Stimulated activated naive CD8-positive, alpha-beta T cell treated with anti-CD3 and anti-CD28 coated beads, Interleukin-15, Interleukin-2, amounts not matched to agents 100 U/mL and 50 U/mL, for 24 hours (primary cell): Measurements from ENCODE around the gene TENT5C.

Experiments
- ATAC-seq: fragments of 150-1000 bp; cut with Tn5 transposase; one replicate; pipeline ENCODE4 v1.10.0; 2021
- DNase-seq: peaks from one replicate; pipeline ENCODE4 v3.0.0; 2021

TENT5C gene

DNA sequence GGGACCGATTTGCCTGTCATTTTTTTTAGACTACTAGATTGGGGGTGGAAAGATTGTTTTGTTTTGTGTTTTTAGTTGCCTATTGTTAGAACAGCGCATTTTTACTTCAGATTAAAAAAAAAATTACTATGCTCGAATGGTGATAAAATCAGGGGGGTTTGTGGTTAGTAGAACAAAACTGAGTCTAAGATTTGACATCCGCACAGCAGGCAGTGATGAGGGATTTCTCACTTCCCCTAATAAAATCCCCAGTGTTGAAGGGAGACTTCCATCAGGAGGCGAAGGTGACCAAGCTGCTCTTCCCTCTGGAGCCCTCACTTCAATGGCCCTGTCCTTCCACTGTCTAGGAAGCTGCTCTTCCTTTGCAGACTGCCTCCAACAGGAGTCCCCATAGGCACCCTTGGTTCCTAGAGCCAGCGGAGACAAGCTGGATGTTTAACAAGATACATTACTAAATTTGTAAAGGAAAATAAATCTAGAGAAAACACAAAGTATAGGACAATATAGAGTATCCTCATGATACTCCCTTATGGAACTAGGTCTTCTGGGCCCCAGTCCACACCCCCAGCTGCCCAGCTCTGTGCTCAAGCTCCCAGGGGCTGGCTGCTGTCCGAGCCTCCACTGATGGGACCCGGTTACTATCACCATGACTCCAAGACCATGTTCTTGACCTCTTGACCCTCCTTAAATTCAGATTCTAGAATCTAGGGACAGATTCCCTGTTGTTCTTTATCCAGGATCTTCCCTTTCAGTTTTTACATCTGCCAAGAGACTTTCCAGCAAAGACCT is 31.0 kb downstream of the TENT5C start:
- ATAC-seq (no peak), DNase-seq (no peak)

DNA sequence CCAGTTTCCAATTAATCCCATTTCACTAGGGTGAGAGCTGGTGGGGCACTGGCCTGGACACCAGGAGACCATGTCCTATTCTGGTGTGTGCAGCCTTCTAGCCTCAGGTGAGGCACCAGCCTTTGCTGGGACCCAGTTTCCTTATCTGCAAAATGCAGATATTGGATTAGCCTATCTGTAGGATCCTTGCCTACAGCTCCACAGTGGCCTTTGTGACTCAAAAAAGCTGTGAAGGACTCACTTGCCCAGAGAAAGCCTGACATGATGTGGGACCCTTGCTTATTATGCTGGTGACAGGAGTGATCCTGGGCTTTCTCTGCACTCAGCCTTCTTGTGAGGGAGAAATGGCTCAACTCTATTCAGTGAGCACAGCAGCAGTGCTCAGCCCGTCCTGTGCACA is 32.3 kb downstream of the TENT5C start:
- ATAC-seq (no peak), DNase-seq (no peak)

DNA sequence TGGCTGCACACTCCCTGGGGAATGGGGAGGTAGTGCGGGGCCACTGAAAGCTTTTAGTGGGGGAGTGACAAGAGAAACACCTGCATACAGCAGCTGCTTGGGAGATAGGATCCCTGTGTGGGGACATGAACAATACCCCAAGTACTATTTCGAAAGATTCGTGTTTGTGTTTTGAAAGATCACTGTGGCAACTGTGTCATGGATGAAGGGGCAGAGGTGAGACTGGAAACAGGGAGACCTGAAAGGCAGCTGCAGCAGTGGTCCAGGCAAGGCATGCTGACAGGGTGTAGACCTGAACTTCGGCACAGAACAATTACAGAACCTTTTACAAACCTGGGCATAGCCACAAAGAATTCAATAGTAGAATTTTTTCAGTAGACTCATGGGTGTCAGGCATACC is 32.9 kb downstream of the TENT5C start:
- ATAC-seq (no peak), DNase-seq (no peak)

DNA sequence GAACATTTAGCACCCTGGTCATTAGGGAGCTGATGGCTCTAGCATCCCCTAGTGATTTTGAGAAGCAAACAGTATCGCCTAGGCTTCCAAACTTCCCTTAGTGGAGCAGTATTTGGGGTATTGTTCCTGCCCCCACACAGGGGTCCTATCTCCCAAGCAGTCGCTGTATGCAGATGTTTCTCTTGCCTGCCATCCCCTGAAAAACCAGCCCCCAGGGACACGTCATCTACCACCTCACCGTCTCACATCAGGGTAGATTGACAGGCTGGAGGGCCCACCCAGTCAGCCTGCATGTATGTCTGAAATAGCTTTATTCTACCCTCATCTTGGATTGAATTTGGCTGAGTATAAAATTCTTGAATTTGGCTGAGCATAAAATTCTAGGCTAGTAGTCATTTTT is 33.9 kb downstream of the TENT5C start:
- ATAC-seq, result no peak
- DNase-seq, result no peak

DNA sequence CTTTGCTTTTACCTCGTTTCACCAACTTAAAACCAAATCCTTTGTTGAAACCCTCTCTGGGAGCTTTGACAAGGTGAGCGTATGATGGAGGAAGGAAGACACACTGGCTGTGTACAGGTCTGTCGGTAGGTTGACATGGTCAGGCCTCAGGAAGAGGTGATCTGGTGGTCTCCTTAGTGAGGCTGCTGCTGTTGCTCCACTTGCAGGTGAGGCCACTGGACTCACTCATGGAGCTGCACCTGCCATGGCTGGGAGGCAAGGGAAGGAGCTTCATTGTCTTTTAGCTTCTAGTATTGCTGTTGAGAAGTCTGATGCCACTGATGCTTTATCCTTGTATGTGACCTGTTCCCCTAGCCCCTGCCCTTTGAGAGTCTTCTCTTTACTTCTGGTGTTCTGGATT is 35.7 kb downstream of the TENT5C start:
- DNase-seq (no peak), ATAC-seq (no peak)

DNA sequence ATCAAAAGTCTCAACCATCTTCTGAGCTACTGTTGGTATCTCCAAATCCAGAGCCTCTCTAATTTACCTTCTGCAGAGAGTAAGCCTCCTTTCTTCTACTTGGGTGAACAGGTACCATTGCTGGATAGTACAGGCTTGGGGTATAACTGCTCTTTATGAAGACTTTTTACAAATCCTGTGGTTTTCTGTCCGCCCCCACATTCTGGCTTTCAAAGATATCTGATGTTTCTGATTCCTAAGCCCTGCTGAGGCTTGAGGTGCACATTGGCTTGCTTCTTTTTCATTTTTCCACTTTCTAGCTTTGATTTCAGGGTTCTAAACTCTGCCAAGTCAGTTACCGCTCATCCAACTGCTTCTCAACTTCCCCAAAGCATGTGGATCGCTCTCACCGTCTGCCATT is 37.1 kb downstream of the TENT5C start:
- peak; percentile 79 for ATAC-seq

DNA sequence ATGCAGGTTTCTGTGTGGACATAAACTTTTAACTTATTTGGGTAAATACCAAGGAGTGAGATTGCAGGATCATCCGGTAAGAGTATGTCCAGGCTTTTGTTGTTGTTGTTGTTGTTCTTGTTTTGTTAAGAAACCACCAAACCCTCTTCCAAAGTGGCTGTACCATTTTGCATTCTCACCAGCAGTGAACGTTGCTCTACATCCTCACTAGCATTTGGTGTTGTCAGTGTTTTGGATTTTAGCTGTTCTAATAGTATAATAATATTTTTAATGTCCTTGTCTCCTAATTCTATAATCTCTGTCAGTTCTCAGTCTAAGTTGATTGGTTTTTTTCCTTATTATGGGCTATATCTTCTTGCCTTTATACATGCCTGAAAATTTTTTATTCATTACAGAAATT is 37.8 kb downstream of the TENT5C start:
- DNase-seq (no peak), ATAC-seq (no peak)

More for the DNA sequence above, 37.1 kb downstream of the TENT5C start:
- DNase-seq, result no peak

DNA sequence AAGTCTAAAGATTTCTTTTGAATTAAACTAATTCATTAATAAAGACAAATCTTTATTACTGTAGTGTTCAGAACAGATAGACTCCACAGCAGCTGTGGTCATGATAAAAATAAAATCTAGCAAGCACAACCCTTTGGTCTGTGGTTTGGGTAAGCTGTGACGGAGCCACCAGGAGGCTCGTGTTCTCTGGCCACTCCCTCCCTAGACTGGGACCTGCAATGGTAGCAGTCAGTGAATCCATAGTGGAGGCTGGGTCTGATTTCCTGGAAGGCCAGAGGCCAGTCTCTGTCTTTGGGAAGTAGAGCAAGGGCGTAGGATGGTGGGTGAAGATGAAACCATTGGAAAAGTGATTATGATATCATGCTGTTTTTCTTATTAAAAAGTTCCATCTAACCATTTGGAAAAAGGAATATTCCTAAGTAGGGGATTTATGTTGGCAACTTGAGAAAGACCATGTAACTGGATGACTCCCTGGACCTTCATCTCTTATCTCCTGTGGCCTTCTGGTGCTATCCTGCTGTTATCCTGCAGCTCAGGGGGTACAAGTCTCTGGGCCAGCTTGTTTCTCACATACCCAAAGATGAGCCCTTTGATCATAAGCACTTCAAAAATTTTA is 39.0 kb downstream of the TENT5C start:
- DNase-seq (no peak), ATAC-seq (no peak)

DNA sequence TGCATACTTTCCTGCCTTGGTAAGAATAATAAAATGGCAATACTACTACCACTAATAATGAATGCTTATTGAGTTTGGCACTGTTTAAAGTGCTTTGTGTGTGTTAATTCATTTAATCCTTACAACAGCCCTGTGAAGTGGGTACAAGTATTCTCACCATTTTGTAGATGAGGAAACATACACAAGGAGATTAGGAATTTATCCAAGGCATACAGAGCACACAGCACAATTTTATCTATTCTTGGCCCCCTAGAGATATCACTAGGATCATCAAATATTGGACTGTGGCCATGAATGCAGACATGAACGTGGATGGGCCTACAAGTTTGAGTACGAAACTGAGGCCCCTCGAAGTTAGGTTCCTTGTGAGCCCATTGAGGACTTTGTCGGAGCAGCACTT is 39.5 kb downstream of the TENT5C start:
- DNase-seq (no peak), ATAC-seq (no peak)

DNA sequence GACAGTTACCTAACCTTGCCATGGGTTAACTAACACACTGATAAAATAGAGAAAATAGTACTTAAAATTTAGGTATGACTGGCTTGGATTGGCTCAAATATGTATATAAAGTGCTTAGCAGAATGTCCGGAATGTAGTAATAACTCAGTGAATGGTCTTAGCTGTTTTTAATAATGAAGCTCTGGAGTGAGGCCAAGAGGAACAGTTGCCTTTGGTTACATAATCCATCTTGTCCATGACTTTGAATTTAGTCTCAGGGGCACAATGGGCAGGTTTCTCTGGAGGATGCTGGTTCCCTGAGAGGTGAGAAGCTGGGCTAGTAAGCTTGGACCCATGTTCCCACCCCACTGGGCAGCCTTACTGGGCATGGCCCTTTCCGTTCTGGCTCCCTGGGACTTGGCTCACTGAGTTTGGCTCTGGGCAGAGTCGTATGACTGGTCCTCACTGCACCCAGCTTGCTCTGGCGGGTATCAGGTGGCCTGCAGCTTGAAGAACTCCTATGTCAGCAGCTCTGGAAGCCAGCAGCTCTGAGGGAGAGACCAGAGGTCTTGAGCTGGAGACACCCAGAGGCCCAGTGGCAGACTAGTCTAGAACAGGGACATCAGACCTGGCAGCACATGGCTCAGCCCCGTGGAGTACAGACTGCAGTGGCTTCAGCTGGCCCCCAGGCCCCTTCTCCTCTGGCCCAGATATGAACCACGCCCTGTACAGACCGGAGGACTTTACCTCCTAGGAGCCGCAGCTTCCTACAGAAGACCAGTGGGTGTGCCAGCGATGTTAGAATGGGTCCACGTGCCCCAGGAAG is 40.4 kb downstream of the TENT5C start:
- ATAC-seq (no peak), DNase-seq (no peak)

DNA sequence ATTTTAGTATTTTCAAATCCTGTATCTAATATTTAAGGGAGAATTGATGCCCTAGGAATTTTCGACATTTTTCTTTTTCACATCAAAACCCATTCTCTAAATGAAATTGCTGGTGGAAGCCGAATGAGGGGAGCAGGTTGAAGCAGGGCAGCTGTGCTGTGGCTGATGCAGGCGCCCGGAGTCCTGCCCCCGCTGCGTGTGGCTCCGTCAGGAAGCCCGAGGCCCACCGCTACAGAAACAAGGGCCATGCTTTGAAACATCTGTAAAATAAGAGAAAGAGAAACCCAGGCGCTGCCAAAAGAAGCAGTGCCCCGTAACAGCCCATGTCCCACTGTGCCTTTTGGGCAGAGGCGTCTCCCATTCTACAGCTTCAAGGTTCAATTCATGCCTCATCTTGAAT is 41.1 kb downstream of the TENT5C start:
- ATAC-seq (no peak), DNase-seq (no peak)

DNA sequence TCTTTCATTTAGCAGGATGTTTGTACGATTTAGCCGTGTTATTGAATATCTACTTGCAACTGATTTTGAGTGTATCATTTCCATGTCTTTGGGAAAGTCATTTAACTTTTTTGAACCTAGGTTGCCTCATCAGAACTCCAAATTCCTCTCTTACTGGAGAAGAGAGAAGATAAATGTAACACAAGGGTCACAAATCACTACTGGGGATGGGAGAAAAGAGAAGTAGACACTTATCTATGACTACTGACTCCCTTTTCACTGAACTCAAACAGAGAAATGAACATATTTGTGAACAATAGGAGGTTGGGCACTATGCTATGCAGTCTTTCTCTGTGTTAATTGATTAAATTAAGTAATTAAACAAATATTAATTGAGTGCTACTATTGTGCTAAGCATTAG is 42.2 kb downstream of the TENT5C start:
- DNase-seq (no peak), ATAC-seq (no peak)

DNA sequence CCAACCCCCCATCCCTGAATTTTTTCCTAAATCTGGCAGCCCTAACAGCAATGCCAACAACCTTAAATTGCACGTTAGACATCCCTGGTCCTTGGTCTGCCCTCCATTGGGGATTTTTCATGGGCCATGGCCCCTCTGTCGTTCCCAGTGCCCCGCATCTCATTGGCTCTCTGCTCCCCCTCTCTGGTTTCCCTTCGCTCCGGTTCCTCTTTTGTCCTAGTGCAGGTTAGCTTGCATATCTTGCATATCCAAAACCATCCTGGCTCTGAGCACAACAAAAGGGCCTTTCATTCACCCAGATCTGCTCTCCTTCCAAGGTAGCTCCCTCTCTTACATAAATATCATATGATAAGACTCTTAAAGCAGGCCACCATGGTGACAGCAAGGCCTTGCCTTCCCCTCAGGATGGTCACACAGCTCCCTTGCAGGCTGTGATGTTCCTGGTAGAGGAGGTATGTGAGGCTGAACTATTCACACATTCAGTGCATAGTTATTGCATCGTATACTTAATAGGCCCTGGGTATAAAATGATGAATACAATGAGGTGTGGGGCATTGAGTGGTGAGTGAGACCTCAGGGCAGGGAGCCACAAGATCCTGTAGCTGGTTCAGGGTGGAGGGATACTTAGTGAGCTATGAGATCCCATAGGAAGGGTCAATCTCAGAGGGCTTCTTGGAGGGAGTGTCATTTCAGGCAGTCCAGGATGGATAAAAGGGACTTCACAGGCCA is 45.2 kb downstream of the TENT5C start:
- no peak for ATAC-seq
- no peak for DNase-seq

DNA sequence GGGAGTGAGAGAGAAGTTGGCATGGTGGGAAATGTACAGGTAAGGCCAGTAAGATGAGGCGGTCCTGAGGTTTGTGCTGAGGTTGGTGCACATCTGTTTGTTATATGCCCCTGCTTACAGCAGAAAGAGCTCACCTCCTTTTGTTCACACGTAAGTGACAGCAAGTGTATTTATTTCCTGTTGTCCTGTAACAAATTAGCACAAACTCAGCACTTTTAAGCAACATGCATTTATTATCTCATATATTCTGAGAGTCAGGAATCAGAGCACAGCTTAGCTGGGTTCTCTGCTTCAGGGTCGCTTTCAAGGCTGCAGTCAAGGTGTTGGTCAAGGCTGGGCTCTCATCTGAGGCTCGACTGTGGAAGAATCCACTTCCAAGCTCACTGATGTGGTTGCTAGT is 45.8 kb downstream of the TENT5C start:
- DNase-seq (no peak), ATAC-seq (no peak)

DNA sequence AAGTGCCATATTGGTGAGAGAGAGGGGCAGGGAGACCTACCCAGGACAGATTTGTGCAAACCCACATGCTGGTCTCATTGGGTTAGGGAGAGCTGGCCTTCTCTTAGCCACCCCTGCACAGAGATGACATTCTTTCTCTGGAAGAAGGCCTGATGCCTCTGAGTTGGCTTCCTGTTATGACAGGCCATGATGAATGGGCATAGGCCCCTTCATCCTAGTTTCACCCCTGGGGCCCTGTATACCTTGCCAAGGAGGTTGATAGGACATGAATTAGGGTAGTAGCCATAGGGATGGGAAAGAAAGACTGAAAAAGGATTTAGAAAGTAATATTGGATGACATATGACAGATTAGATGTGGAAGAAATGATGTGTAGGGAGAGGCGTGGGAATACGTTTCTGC is 46.6 kb downstream of the TENT5C start:
- DNase-seq (no peak), ATAC-seq (no peak)

DNA sequence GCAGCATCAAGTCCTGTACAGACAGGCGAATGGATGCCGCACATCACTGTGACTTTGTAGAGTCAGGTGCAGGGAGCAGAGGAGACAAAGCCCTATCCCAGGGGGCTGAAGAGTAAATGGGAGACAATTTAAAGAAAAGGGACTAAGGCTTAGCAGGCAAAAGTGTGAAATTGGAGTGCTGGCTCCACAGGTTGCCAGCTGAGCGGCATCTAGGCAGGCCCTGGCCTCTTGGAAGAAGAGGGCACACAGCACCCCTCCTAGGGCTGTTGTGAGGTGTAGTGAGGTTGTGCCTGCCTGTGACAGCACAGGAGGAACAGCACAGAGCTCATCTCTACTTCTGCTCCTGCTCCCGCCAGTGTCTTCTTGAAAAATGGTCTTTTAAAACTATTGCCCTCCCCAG is 47.3 kb downstream of the TENT5C start:
- ATAC-seq (no peak), DNase-seq (no peak)

DNA sequence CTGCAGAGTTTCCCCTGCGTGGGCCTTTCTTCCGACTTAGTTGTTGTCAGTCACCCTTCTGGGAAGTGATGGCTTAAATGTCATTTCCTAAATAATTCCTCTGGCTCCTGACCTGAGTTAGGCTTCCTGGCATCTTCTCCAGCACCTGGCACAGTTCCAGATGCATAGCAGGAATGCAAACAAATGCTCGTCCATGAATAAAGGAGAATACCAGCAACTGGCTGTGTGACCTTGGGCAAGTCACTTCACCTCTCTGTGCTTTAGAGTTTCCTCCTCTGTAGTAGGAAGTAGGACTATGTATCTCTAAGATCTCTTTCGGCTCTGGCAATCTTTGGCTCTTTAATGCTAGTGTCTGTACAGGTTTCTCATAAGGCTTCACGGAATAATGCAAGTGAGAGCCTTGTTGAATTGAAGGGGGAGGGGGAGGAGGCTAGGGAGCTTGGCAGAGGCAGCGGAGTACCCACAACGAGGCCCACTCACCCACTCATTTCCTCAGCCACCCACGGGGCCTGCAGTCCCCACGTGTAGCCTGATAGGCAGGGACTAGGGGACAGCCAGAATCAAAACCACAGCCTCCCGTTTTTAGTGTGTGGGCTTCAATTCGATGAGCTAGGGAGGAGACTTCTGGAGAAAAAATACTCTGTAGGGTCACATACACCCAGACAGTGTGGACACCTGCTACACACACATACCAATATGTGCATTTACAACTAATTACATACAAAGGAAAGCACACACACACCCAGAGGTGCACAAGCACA is 48.1 kb downstream of the TENT5C start:
- peak; percentile 6 for ATAC-seq
- peak; percentile 46 for DNase-seq

DNA sequence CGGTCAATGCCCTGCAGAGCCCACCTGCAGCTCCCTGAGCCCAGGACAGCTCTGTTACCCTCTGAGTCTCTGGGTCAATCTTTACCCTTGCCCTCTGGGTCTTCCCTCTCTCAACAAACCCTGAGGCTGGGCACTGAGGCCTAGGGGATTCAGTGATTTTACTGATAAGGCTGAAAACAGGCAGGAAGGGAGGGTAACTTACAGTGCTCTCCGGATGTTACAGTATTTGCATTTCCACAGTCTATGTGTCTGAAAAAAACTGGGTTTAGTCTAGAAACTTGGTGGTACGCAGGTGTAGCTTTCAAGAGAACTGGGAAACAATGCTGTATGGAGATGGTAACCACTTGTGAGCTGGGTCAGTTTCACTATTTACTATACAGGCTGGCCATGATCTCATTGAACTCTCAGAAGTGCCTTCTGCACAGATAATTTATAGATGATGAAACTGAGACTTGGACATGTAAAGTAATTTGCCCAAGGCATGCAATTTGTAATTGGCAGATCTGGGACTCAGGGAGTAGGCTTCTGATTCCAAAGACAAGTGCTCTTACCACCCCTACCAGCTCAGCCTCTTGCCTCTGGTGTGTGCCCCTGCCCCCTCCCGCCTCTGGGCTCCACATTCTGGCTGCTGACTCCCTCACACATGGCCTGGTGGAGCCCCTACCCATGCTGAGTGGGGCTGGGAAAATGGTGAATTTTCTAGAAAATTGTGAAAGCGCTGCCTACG is 48.8 kb downstream of the TENT5C start:
- DNase-seq, result no peak
- peak; percentile 56 for ATAC-seq

DNA sequence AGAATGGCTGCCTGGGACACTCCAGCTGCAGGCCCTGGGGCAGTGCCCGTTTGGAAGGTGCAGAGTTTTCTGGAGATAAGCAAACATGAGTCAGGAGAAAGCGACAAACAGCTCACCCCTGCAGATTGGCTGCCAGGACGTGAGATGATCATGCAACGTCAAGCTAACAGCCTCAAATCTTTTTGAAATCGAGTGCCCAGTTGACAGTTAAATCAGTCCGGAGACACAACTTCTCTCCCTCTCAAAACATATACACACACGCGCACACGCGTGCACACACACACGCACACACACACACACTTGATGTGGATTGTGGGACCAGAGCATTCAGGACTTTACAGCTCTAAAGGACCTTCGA is 49.4 kb downstream of the TENT5C start:
- ATAC-seq (no peak), DNase-seq (no peak)

DNA sequence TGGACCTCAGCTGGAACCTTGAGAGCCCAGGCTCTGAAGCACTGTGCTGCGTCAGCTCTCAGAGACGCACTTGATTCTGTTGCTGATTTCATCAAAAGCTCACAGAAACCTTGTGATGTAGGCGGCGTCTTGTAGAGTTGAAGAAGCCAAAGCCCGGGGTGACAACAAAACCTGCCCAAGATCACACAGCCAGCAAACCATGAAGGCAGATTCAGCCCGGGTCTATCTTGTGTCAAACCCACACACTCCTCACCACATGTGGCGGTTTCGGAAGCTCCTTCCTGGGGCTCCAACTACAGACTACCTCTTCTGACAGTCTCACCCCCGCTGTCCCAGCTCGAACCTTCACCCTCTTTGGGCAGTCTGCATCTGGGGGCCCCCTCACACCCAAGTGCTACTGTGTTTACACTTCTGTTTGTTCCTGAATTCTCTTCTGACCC is 50.4 kb downstream of the TENT5C start:
- DNase-seq (peak; percentile 76), ATAC-seq (peak; percentile 71)

DNA sequence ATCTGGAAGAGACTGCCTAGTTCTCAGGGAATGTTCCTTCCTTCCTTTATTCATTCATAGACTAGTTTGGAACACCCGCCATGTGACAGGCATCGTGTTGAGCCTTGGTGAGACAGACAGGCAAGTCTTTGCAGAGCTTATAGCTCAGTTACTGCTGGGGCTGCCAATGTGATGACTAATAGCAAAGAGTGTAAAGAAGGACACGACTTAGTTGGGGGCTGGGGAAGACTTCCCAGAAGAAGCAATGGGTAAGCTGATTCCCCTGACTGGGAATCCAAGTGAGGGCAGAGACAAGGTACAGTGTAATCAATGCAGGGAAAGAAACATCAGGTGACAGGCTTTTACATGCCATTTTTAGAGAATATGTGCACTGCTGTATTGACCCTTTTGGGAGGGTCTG is 51.2 kb downstream of the TENT5C start:
- ATAC-seq, result no peak
- DNase-seq, result no peak
